GM12878 (cell line): ENCODE data around the gene AKAP1. TPM values are rescaled to one million over a fixed set of nuclear protein-coding genes. Genes with fewer than 3 reads are reported as not detected.

Experiments
- BACH1 ChIP-seq: fragments of 450-650 bp; IDR thresholded peaks from 2 replicates; pipeline ENCODE4 v1.6.1; 2017; ENCODE audit warnings: mild to moderate bottlenecking, borderline replicate concordance
- BMI1 ChIP-seq: fragments of 450-650 bp; IDR thresholded peaks from 2 replicates; pipeline ENCODE4 v1.6.1; 2016; ENCODE audit warnings: mild to moderate bottlenecking, moderate library complexity, borderline replicate concordance
- GABPA ChIP-seq: IDR thresholded peaks from 2 replicates; pipeline ENCODE4 v1.6.1; 2014; ENCODE audit warnings: antibody characterized with exemption, low read depth, mild to moderate bottlenecking, inconsistent platforms
- GATAD2B ChIP-seq: fragments of 450-650 bp; conservative IDR thresholded peaks from 2 replicates; pipeline ENCODE4 v1.6.1; 2017; ENCODE audit warnings: low read depth, mild to moderate bottlenecking, moderate library complexity
- HDAC2 ChIP-seq: fragments of 200-600 bp; sonication (generic); IDR thresholded peaks from 2 replicates; pipeline ENCODE4 v1.6.1; 2017
- HDAC6 ChIP-seq: fragments of 200-600 bp; sonication (generic); IDR thresholded peaks from one replicate; pipeline ENCODE4 v1.8.0; 2017; ENCODE audit warnings: antibody characterized with exemption; ENCODE audit not compliant: unreplicated experiment
- HSF1 ChIP-seq: fragments of 150-350 bp; IDR thresholded peaks from 2 replicates; pipeline ENCODE4 v1.6.1; 2014; ENCODE audit warnings: mild to moderate bottlenecking, low read depth, low read length
- IRF4 ChIP-seq: IDR thresholded peaks from 2 replicates; pipeline ENCODE4 v1.6.1; 2011; ENCODE audit warnings: low read depth, low read length
- JUNB ChIP-seq: IDR thresholded peaks from 2 replicates; pipeline ENCODE4 v1.6.1; 2016; ENCODE audit warnings: antibody characterized with exemption, mild to moderate bottlenecking
- KAT2A ChIP-seq: conservative IDR thresholded peaks from 2 replicates; pipeline ENCODE4 v1.6.1; 2011; ENCODE audit warnings: low read depth, low read length; ENCODE audit not compliant: control insufficient read depth
- MAX ChIP-seq: IDR thresholded peaks from 2 replicates; pipeline ENCODE4 v1.6.1; 2012; ENCODE audit warnings: low read depth, low read length, improper control_type of control experiment
- MEF2A ChIP-seq: IDR thresholded peaks from 2 replicates; pipeline ENCODE4 v1.6.1; 2011; ENCODE audit warnings: low read depth, mild to moderate bottlenecking, low read length, moderate library complexity; ENCODE audit not compliant: insufficient read depth
- MLLT1 ChIP-seq: fragments of 450-650 bp; IDR thresholded peaks from 2 replicates; pipeline ENCODE4 v1.6.1; 2016; ENCODE audit warnings: mild to moderate bottlenecking
- NR2C2 ChIP-seq: IDR thresholded peaks from 2 replicates; pipeline ENCODE4 v1.6.1; 2011; ENCODE audit warnings: borderline replicate concordance, low read depth; ENCODE audit not compliant: control insufficient read depth, insufficient read length
- POLR2AphosphoS2 ChIP-seq: IDR thresholded peaks from 2 replicates; pipeline ENCODE4 v1.6.1; 2011; ENCODE audit warnings: low read depth, mild to moderate bottlenecking, low read length, improper control_type of control experiment, moderate library complexity
- POLR2AphosphoS5 ChIP-seq: IDR thresholded peaks from 2 replicates; pipeline ENCODE4 v1.6.1; 2011; ENCODE audit warnings: mild to moderate bottlenecking, low read length, inconsistent platforms
- RAD51 ChIP-seq: fragments of 450-650 bp; IDR thresholded peaks from 2 replicates; pipeline ENCODE4 v1.6.1; 2016; ENCODE audit warnings: moderate library complexity, mild to moderate bottlenecking, inconsistent platforms
- REST ChIP-seq: IDR thresholded peaks from 2 replicates; pipeline ENCODE4 v1.6.1; 2012; ENCODE audit warnings: mild to moderate bottlenecking, low read depth, low read length
- RUNX3 ChIP-seq: IDR thresholded peaks from 2 replicates; pipeline ENCODE4 v1.6.1; 2012; ENCODE audit warnings: low read length, inconsistent platforms
- SIN3A ChIP-seq: IDR thresholded peaks from 2 replicates; pipeline ENCODE4 v1.6.1; 2012; ENCODE audit warnings: low read depth, low read length, improper control_type of control experiment
- SPI1 ChIP-seq: IDR thresholded peaks from 2 replicates; pipeline ENCODE4 v1.6.1; 2011; ENCODE audit warnings: low read depth, mild to moderate bottlenecking, low read length, moderate library complexity, borderline replicate concordance; ENCODE audit not compliant: insufficient read depth
- TARDBP ChIP-seq: IDR thresholded peaks from 2 replicates; pipeline ENCODE4 v1.6.1; 2016; ENCODE audit warnings: borderline replicate concordance
- TBL1XR1 ChIP-seq: IDR thresholded peaks from 2 replicates; pipeline ENCODE4 v1.6.1; 2012; ENCODE audit warnings: low read depth, low read length, improper control_type of control experiment
- WRNIP1 ChIP-seq: IDR thresholded peaks from 2 replicates; pipeline ENCODE4 v1.6.1; 2011; ENCODE audit warnings: low read depth, low read length, improper control_type of control experiment, borderline replicate concordance
- ZNF622 ChIP-seq: fragments of 450-650 bp; IDR thresholded peaks from 2 replicates; pipeline ENCODE4 v1.6.1; 2017; ENCODE audit warnings: mild to moderate bottlenecking, inconsistent platforms
- ZSCAN29 ChIP-seq: fragments of 450-650 bp; IDR thresholded peaks from 2 replicates; pipeline ENCODE4 v1.6.1; 2017; ENCODE audit warnings: mild to moderate bottlenecking, moderate library complexity
- polyA plus RNA-seq, 11 experiments: library from polyadenylated mRNA; depleted of rRNA in 4 of 11; unstranded in 6 of 11; stranded (reverse) in 5 of 11; fragments of >200 nt; fragmentation: Nextera tagmentation in 4 of 11; fragmentation: Illumina TruSeq in 1 of 11; extraction: Ambion mirVana in 4 of 11; extraction: Trizol in 1 of 11; gene quantifications; 1 replicate in 1 of 11; 2 replicates in 10 of 11; pipeline versions ENCODE4 v1.2.1 to v1.2.3, GENCODE V29; 2011 to 2016; ENCODE audit warnings: inconsistent platforms in 2 of 11, missing spikeins in 2 of 11, low read depth in 1 of 11
- total RNA-seq, 4 experiments: library from RNA; depleted of rRNA in 3 of 4; stranded (reverse); fragments of >200 nt in 3 of 4; fragmentation: Illumina TruSeq in 1 of 4; extraction: Trizol in 1 of 4; gene quantifications; 2 replicates each; pipeline versions ENCODE4 v1.2.1 to v1.2.3, GENCODE V29; 2013 to 2021

AKAP1 gene
- total and polyA plus RNA-seq, 10 of the 15 experiments (the other 5 are each of a cell fraction or from before 2014, with no cell fraction given), result 11.9 to 50.5 (median 38.1) TPM

- TF ChIP-seq WRNIP1 (no peak), SPI1 (no peak), MEF2A (0 out of 2 replicates have a peak, but pooled peaks have one; percentile 33), IRF4 (no peak), BMI1 (no peak), TARDBP (no peak), MLLT1 (0 out of 2 replicates have a peak, but pooled peaks have one; percentile 13), JUNB (no peak), GATAD2B (0 out of 2 replicates have a peak, but pooled peaks have one; percentile 96), SIN3A (peak; percentile 14; the same call in 1 of the 2 replicates), RUNX3 (no peak), BACH1 (peak; percentile 73; the same call in 1 of the 2 replicates), HSF1 (no peak), REST (no peak), HDAC6 (no peak), RAD51 (no peak), KAT2A (no peak), TBL1XR1 (0 out of 2 replicates have a peak, but pooled peaks have one; percentile 32), MAX (peak; percentile 92), ZNF622 (no peak), POLR2AphosphoS5 (peak; percentile 95), HDAC2 (no peak), POLR2AphosphoS2 (peak; percentile 82), ZSCAN29 (no peak), NR2C2 (no peak), GABPA (no peak)
Measured at GRCh38 chr17:57084802-57085447, at the start of gene AKAP1 (continued).
